Left renal pelvis (tissue), 4 donors: ENCODE results near the gene SLC35A2. TPM values are rescaled to one million over a fixed set of nuclear protein-coding genes. Genes with fewer than 3 reads are reported as not detected.
"Not testable (repeated sequence)": the region's sequence is repeated elsewhere in the genome, so short reads cannot be mapped to it uniquely, and the experiment has no call there.

ENCODE experiments used
- DNase-seq, 4 donors: peaks; one replicate each; pipeline ENCODE4 v3.0.0-alpha.2; 2013; ENCODE audit warnings: low read depth in 4 of 4, low spot score in 3 of 4
- polyA plus RNA-seq, 4 donors: library from polyadenylated mRNA; unstranded; fragments of 120-200 nt; gene quantifications; one replicate each; pipeline ENCODE4 v1.2.1, GENCODE V29; 2013; ENCODE audit not compliant: insufficient read length in 4 of 4

Gene SLC35A2
- polyA plus RNA-seq, 4 donors: 22.3 to 33.7 (median 30.2) TPM

DNA sequence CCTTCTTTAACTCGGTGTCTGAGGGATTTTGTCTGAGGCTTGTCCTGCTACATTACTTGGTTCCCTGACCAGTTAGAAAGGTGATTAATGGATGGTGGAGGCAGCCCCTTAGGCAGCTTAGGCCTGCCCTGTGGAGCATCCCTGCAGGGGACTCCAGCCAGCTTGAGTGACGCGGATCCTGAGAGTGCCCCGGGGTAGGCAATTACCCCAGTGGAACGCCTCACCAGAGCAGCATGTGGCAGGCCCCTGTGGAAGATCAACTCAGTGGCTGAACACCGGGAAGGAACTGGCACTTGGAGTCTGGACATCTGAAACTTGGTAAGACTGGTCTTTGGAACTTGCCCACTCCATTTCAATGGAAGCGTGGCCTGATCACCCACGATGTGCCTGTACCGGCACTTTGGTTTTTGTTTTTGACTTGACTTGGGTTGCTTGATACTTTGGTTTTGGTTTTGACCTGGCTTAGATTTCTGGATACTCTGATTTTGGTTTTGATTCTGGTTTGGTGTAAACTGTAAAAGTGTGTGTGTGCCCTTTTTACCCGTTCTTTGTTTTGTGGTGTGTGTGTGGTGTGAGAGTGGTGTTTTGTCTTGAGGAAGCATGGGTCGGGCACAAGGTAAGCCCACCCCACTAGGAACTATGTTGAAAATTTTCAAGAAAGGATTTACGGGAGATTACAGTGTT, 57.2 kb downstream of the SLC35A2 start:
- not testable (repeated sequence) for DNase-seq

DNA sequence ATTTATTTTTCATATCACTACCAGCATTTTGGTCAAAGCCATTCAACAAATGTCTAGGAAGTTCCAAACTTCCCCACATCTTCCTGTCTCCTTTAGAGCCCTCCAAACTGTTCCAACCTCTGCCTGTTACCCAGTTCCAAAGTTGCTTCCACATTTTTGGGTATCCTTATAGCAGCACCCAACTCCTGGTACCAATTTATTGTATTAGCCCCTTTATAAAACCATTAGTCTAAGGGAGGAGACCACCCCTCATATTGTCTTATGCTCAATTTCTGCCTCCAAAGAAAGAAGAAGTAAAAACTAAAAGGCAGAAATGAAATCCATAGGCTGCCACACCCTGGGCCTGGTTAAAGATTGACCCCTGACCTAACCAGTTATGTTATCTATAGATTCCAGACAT, 58.0 kb downstream of the SLC35A2 start:
- not testable (repeated sequence) for DNase-seq

Other genes with a start within 250 kb of the SLC35A2 start
- 1 to 10 TPM; 2.8 to 4.0 (median 3.4) TPM for gene WAS, start 227.8 kb downstream of the SLC35A2 start, polyA plus RNA-seq
- gene SUV39H1, start 214.9 kb downstream of the SLC35A2 start, polyA plus RNA-seq: 1 to 10 TPM; 4.7 to 7.8 (median 5.9) TPM
- 1 to 10 TPM in 3 of 4 donors, not detected in 1; 1.6 to 1.7 (median 1.6) TPM for gene GLOD5, start 149.9 kb downstream of the SLC35A2 start, polyA plus RNA-seq
- 1 to 10 TPM in 1 of 4 donors, under 1 TPM in 3; 0.26 to 2.4 (median 0.55) TPM for gene GATA1, start 125.1 kb downstream of the SLC35A2 start, polyA plus RNA-seq
- 100 to 1,000 TPM; 123 to 209 (median 159) TPM for gene HDAC6, start 109.6 kb downstream of the SLC35A2 start, polyA plus RNA-seq
- gene ERAS, start 85.1 kb downstream of the SLC35A2 start, polyA plus RNA-seq: under 1 TPM in 2 of 4 donors, not detected in 2; 0.18 to 0.43 TPM
- gene PCSK1N, start 76.0 kb downstream of the SLC35A2 start, polyA plus RNA-seq: 10 to 100 TPM in 1 of 4 donors, 1 to 10 TPM in 3; 4.4 to 16.8 (median 5.4) TPM
- gene TIMM17B, start 13.9 kb downstream of the SLC35A2 start, polyA plus RNA-seq: 10 to 100 TPM; 24.8 to 57.6 (median 34.0) TPM
- gene PQBP1, start 13.7 kb downstream of the SLC35A2 start, polyA plus RNA-seq: 10 to 100 TPM; 60.6 to 86.0 (median 71.9) TPM
- gene PIM2, start 7.4 kb upstream of the SLC35A2 start, polyA plus RNA-seq: 1 to 10 TPM; 5.8 to 9.2 (median 6.7) TPM
- 10 to 100 TPM; 59.8 to 67.2 (median 63.9) TPM for gene OTUD5, start 46.0 kb upstream of the SLC35A2 start, polyA plus RNA-seq
- gene KCND1, start 60.2 kb upstream of the SLC35A2 start, polyA plus RNA-seq: 1 to 10 TPM; 2.7 to 6.6 (median 3.5) TPM
- gene GRIPAP1, start 90.6 kb upstream of the SLC35A2 start, polyA plus RNA-seq: 10 to 100 TPM; 40.3 to 72.8 (median 55.5) TPM
- 10 to 100 TPM; 26.8 to 38.4 (median 34.1) TPM for gene TFE3, start 131.7 kb upstream of the SLC35A2 start, polyA plus RNA-seq
- gene CCDC120, start 147.4 kb upstream of the SLC35A2 start, polyA plus RNA-seq: 10 to 100 TPM in 3 of 4 donors, 1 to 10 TPM in 1; 9.5 to 16.5 (median 11.1) TPM
- 10 to 100 TPM; 37.7 to 54.3 (median 42.0) TPM for gene PRAF2, start 162.4 kb upstream of the SLC35A2 start, polyA plus RNA-seq
- 10 to 100 TPM; 48.4 to 61.6 (median 55.6) TPM for gene WDR45, start 168.2 kb upstream of the SLC35A2 start, polyA plus RNA-seq
- 10 to 100 TPM; 20.5 to 25.1 (median 23.1) TPM for gene GPKOW, start 212.1 kb upstream of the SLC35A2 start, polyA plus RNA-seq